ACC112 (cell line): Measurements from ENCODE around the gene B3GNT9.

Experiments used
- H2AFZ ChIP-seq: fragments of 200-600 bp; sonication (generic); one replicate; pipeline ENCODE4 v1.6.0; 2017; ENCODE audit warnings: antibody characterized with exemption, low read length; ENCODE audit not compliant: unreplicated experiment
- H3K27ac ChIP-seq: fragments of 200-600 bp; sonication (generic); 2 replicates; pipeline ENCODE4 v1.5.1; 2014; ENCODE audit warnings: low read depth, mild to moderate bottlenecking, antibody characterized with exemption, low read length, moderate library complexity
- H3K27me3 ChIP-seq: fragments of 200-600 bp; sonication (generic); 2 replicates; pipeline ENCODE4 v1.6.1; 2014; ENCODE audit warnings: mild to moderate bottlenecking, antibody characterized with exemption, low read length, moderate library complexity, mixed read lengths; ENCODE audit not compliant: insufficient read depth
- H3K36me3 ChIP-seq: fragments of 200-600 bp; sonication (generic); 2 replicates; pipeline ENCODE4 v1.6.1; 2016; ENCODE audit warnings: mild to moderate bottlenecking, antibody characterized with exemption, low read length, moderate library complexity, mixed read lengths; ENCODE audit not compliant: insufficient read depth
- H3K4me1 ChIP-seq: fragments of 200-600 bp; sonication (generic); one replicate; pipeline ENCODE4 v1.6.1; 2016; ENCODE audit warnings: low read length, mixed read lengths; ENCODE audit not compliant: insufficient read depth, unreplicated experiment, control insufficient read depth
- H3K4me3 ChIP-seq: fragments of 200-600 bp; sonication (generic); 2 replicates; pipeline ENCODE4 v1.5.1; 2014; ENCODE audit warnings: mild to moderate bottlenecking, low read depth, low read length
- H3K79me2 ChIP-seq: fragments of 200-600 bp; sonication (generic); one replicate; pipeline ENCODE4 v1.6.0; 2016; ENCODE audit warnings: low read length; ENCODE audit not compliant: control insufficient read depth, unreplicated experiment, insufficient read depth

Gene B3GNT9

DNA sequence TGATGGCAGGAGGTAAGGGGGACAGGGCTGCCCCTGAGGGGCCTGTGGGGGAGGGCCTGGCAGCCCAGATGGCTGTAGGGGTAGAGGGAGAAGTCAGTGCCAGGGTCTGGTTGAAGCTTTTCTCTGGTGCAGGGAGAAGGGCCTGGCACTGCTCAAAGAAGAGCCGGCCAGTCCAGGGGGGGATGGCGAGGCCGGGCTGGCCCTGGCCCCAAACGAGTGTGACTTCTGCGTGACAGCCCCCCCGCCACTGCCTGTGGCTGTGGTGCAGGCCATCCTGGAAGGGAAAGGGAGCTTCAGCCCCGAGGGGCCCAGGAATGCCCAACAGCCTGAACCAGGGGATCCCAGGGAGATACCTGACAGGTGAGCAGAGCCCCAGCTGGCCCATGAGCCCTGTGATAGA, 16.8 kb upstream of the B3GNT9 start:
- peaks cover 14% of the 10 kb centered on the region for H3K4me1 ChIP-seq

DNA sequence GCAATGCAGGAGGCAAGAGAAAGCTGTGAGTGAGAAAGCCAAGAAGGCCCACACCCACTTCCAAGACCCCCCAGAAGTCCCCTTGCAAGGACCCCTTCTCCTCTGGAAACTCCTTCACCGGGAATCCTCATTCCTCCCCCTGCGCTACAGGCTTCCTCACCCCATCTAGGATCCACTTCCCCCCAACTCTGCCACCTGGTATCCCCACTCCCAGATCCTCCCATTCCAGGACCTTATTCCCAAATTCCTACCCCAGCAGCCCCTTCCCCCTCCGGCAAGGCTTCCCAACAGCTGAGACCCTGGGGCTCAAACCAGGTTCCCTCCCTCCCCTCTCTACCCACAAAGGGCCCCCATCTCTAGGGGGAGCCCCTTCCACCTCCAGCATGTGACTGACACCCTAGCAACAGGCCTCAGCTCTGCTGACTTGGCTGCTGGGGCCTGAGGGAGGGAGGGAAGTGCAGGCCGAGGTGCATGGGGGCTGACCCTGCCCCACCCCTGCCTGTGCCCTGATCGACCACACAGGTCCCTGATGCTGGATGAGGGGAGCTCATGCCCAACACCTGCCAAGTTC, 15.9 kb upstream of the B3GNT9 start:
- H3K79me2 ChIP-seq: peaks cover under 1% of the 10 kb centered on the region
- no peaks in the 10 kb centered on the region for H3K36me3 ChIP-seq
- H3K27ac ChIP-seq: no peak overlapping the region
- H3K27me3 ChIP-seq: no peaks in the 10 kb centered on the region
- H3K4me1 ChIP-seq: peaks cover 14% of the 10 kb centered on the region
- no peak overlapping the region for H2AFZ ChIP-seq
- no peak overlapping the region for H3K4me3 ChIP-seq

More for the DNA sequence above, 16.8 kb upstream of the B3GNT9 start:
- Histone ChIP-seq H3K79me2 (peaks cover 3% of the 10 kb centered on the region), H2AFZ (no peak overlapping the region), H3K36me3 (no peaks in the 10 kb centered on the region), H3K4me3 (no peak overlapping the region), H3K27me3 (no peaks in the 10 kb centered on the region), H3K27ac (no peak overlapping the region)

DNA sequence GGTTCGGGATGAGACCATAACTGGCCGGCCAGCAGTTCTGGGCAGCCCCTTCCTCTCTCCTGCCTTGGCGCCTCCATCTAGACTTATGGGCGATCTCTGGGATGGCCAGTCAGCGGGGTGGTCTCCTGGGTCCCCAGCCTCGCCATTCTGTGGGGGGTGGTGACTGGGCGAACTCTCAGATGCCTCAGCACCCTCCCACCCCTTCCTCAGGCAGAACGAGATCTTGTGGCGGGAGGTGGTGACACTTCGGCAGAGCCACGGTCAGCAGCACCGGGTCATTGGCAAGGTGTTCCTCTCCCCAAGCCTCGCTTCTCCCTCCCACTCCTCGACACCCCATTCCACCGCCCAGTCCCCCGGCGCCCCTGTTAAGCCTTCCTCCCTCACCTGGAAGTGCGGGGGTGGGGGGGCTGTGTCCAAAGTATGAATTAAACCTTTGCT, 15.3 kb upstream of the B3GNT9 start:
- Histone ChIP-seq H3K36me3 (no peaks in the 10 kb centered on the region), H3K4me3 (no peak overlapping the region), H3K27ac (no peak overlapping the region), H3K4me1 (peaks cover 9% of the 10 kb centered on the region), H2AFZ (no peak overlapping the region), H3K79me2 (no peaks in the 10 kb centered on the region), H3K27me3 (no peaks in the 10 kb centered on the region)

DNA sequence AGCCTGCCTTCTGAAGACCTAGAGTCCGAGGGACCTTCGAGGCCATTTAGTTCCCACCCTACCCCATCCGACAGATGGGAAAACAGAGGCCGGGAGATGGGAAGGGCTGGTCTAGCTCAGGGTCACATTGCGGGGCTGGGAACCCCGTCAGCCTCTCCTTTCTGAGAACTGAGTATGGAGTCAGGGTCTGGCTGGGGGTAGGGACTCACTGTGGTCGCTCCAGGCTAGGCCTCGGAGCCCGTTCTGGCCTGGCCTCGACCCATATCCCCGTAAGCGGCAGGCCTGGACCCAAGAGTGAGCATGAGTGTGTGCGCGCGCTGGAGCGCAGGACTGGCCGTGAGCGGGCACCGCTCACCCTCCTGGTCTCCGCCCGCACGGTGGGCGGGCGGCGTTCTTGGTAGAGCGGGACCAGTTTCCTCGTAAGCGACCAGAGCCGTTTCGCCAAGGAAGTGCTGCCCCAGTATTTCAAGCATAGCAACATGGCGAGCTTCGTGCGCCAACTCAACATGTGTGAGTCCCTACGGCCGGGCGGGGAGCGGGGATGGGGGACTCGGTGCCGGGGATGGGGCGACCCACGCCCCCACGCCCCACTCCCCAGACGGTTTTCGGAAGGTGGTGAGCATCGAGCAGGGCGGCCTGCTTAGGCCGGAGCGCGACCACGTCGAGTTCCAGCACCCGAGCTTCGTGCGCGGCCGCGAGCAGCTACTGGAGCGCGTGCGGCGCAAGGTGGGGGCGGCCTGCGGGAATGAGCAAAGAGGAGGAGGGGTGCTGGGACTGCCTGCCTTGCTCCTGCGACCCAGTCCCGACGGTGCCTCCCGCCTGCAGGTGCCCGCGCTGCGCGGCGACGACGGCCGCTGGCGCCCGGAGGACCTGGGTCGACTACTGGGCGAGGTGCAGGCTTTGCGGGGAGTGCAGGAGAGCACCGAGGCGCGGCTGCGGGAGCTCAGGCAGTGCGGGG, 14.6 kb upstream of the B3GNT9 start:
- no peak overlapping the region for H3K27ac ChIP-seq
- H2AFZ ChIP-seq: no peak overlapping the region
- no peaks in the 10 kb centered on the region for H3K79me2 ChIP-seq
- H3K27me3 ChIP-seq: no peaks in the 10 kb centered on the region
- H3K4me1 ChIP-seq: peaks cover 4% of the 10 kb centered on the region
- H3K4me3 ChIP-seq: no peak overlapping the region
- no peaks in the 10 kb centered on the region for H3K36me3 ChIP-seq

DNA sequence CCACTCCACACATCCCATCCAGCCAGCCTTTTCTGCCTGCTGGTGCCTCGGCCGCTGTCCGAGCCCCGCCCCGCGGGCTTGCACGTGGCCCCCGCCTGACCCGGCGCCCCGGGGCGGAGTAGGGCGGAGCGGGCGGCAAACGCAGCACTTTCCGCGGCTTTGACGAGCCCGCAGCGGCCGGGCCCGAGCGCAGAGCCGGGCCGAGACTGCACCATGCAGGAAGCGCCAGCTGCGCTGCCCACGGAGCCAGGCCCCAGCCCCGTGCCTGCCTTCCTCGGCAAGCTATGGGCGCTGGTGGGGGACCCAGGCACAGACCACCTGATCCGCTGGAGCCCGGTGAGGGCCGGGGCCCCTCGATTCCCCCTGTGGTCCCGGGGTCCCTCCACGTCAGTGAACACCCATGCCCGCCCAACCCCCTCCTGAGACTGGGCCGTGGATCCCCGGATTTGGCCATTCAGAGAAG, 13.8 kb upstream of the B3GNT9 start, which contains the start of gene HSF4:
HSF4 (plus strand) TSS at position 147 of the 463 bp plus-strand sequence; CDS start at position 214, 67 bp downstream.
- H3K4me3 ChIP-seq: 0 out of 2 replicates have a peak within 1 kb of the TSS, but pooled peaks have one; percentile 14
- H3K27me3 ChIP-seq: no peaks in the 10 kb centered on the region
- peaks cover 4% of the 10 kb centered on the region for H3K4me1 ChIP-seq
- no peaks in the 10 kb centered on the region for H3K36me3 ChIP-seq
- no peak within 1 kb of the TSS for H2AFZ ChIP-seq
- no peak within 1 kb of the TSS for H3K27ac ChIP-seq
- no peaks in the 10 kb centered on the region for H3K79me2 ChIP-seq

DNA sequence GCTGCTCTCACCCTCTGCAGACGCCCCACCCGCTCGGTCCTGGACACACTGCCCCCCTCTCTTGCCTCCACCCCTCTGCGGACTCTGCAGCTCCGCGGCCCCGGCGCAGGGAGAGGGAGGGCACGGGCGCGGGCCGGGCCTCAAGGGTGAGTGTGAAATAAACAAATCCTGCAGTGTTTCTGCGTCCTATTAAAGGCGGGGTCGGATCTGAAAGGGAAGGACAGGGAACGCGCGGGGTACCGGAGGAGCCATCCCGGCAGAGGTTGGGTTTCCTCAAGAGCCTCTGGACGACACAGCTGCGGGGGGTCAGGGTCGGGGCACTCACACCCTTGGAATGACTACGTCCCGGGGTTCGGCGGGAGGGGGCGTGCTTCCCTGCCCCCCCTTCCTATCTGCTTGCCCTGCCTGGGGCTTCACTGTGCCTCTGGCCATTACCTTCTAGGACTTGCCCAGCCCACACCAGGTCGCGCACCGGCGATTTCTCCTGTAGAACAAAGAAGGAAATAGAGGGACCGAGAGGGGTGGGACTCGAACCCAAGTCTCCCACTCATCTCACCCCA, 13.3 kb upstream of the B3GNT9 start:
- Histone ChIP-seq H3K27me3 (no peaks in the 10 kb centered on the region), H2AFZ (no peak overlapping the region), H3K36me3 (no peaks in the 10 kb centered on the region), H3K4me1 (peaks cover 2% of the 10 kb centered on the region), H3K79me2 (no peaks in the 10 kb centered on the region), H3K27ac (no peak overlapping the region), H3K4me3 (0 out of 2 replicates have a peak overlapping the region, but pooled peaks have one; percentile 14)

DNA sequence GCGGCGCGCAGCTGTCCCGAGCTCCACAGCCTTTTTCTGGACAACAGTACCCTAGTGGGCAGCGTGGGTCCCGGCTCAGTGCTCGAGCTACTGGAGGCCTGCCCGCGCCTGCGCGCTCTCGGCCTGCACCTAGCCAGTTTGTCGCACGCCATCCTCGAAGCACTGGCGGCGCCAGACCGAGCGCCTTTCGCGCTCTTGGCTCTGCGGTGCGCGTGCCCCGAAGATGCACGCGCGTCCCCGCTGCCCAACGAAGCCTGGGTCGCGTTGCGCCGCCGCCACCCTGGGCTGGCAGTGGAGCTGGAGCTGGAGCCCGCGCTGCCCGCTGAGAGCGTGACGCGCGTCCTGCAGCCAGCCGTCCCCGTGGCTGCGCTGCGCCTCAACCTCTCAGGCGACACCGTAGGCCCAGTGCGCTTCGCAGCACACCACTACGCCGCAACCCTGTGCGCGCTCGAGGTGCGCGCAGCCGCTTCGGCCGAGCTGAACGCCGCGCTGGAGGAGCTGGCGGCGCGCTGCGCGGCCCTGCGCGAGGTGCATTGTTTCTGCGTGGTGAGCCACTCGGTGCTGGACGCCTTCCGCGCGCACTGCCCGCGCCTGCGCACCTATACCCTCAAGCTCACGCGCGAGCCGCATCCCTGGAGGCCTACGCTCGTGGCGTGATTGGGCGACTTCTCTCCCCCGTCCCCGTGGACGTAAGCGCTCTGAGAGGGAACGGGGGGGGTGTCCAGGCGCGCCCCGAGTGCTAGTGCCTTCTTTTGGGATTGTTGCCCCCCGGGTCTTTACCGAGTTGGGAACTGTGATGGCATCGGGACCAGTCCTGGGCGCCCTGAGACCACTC, 12.6 kb upstream of the B3GNT9 start:
- H3K36me3 ChIP-seq: no peaks in the 10 kb centered on the region
- no peak overlapping the region for H3K4me3 ChIP-seq
- H3K79me2 ChIP-seq: no peaks in the 10 kb centered on the region
- no peak overlapping the region for H2AFZ ChIP-seq
- no peaks in the 10 kb centered on the region for H3K27me3 ChIP-seq
- H3K27ac ChIP-seq: no peak overlapping the region
- no peaks in the 10 kb centered on the region for H3K4me1 ChIP-seq

DNA sequence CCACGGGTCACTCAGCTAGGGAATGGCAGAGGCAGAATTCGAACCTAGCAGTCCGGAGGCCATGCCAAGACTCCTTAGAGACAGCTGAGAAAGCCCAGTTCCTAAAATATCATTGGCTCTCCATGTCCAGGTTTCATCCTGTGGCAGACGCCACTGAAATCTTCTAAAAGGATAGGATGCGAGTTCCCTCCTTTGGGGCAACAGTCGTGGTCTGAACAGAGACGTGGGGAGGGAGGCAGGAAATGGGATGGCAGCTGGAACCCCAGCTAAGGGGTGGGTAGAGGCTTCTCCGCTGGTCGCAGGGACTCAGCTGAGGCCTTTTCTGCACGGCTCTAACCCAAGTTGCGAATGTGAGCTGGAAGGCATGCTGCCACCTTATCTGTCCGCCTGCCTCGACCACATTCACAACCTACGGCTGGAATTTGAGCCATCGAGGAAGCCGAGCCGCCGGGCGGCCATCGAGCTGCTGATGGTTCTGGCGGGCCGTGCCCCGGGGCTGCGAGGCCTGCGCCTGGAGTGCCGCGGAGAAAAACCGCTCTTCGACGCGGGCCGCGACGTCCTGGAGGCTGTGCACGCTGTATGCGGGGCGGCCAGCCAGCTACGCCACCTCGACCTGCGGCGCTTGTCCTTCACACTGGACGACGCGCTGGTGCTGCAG, 11.8 kb upstream of the B3GNT9 start:
- Histone ChIP-seq H3K27ac (no peak overlapping the region), H3K36me3 (no peaks in the 10 kb centered on the region), H2AFZ (no peak overlapping the region), H3K4me3 (no peak overlapping the region), H3K27me3 (no peaks in the 10 kb centered on the region), H3K4me1 (no peaks in the 10 kb centered on the region), H3K79me2 (no peaks in the 10 kb centered on the region)

DNA sequence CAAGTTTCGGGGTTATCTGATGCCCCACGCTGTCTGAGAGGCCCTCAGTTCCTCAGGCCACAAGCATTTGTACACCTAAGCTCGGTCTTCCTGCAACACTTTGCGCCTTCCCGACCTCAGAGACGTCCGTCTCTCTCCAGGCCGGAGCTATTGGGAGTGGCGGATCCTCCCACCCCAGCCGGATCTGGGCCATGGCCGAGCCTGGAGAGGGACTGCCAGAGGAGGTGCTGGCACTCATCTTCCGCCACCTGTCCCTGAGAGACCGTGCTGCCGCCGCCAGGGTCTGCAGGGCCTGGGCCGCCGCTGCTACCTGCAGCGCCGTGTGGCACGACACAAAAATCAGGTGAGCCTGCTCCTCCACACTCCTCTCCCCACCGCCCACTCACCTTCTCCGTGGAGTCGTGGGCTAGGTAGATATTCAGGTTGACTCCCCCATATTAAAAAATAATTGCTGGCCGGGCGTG, 10.8 kb upstream of the B3GNT9 start:
- H3K36me3 ChIP-seq: no peaks in the 10 kb centered on the region
- H3K4me3 ChIP-seq: peak overlapping the region; percentile 89
- no peaks in the 10 kb centered on the region for H3K4me1 ChIP-seq
- H3K27me3 ChIP-seq: no peaks in the 10 kb centered on the region
- H3K79me2 ChIP-seq: no peaks in the 10 kb centered on the region
- no peak overlapping the region for H2AFZ ChIP-seq
- H3K27ac ChIP-seq: no peak overlapping the region
